ENCODE measurements around the gene HOXD9. TPM values are rescaled to one million over a fixed set of nuclear protein-coding genes. Genes with fewer than 3 reads are reported as not detected.

Gene HOXD9
- polyA plus RNA-seq, 1 donor, result 0.88 TPM

- no peaks in the 10 kb centered on the region for H3K36me3 ChIP-seq (ENCODE audit: control insufficient read depth, insufficient read depth, low read length)
- H3K9me3 ChIP-seq (ENCODE audit: control insufficient read depth, low read depth, low read length), result peaks cover 3% of the 10 kb centered on the region
- H3K4me1 ChIP-seq (ENCODE audit: control insufficient read depth, insufficient read depth, low read length), result peaks cover 2% of the 10 kb centered on the region
- peaks cover 95% of the 10 kb centered on the region for H3K27me3 ChIP-seq (ENCODE audit: control insufficient read depth, insufficient read depth, low read length)
- H3K27ac ChIP-seq (ENCODE audit: low read length), result peak overlapping the region; percentile 56
- no peak for DNase-seq
- H3K4me3 ChIP-seq (ENCODE audit: low read length), result no peak overlapping the region
These were observed 12.5 kb downstream of the HOXD9 start for GRCh38 chr2:176135035-176135440.

GRCh38 chr2:176136374-176137251 lies 14.1 kb downstream of the HOXD9 start:
- no CpG with 5 or more reads among the region's 71 CpGs for WGBS (ENCODE audit: insufficient coverage, low lambda C conversion rate)
- peak in 1 of 2 donors; percentile 54 for DNase-seq
- H3K9me3 ChIP-seq (ENCODE audit: control insufficient read depth, low read depth, low read length), result peaks cover 6% of the 10 kb centered on the region
- H3K4me3 ChIP-seq (ENCODE audit: low read length), result peak overlapping the region; percentile 55
- H3K4me1 ChIP-seq (ENCODE audit: control insufficient read depth, insufficient read depth, low read length), result peaks cover 5% of the 10 kb centered on the region
- H3K36me3 ChIP-seq (ENCODE audit: control insufficient read depth, insufficient read depth, low read length), result no peaks in the 10 kb centered on the region
- peak overlapping the region; percentile 56 for H3K27ac ChIP-seq (ENCODE audit: low read length)
- H3K27me3 ChIP-seq (ENCODE audit: control insufficient read depth, insufficient read depth, low read length), result peaks cover 93% of the 10 kb centered on the region

- DNase-seq, result no peak
- Histone ChIP-seq H3K4me1 (ENCODE audit: control insufficient read depth, insufficient read depth, low read length) (peaks cover 5% of the 10 kb centered on the region), H3K9me3 (ENCODE audit: control insufficient read depth, low read depth, low read length) (peaks cover 6% of the 10 kb centered on the region), H3K4me3 (ENCODE audit: low read length) (peak overlapping the region; percentile 55), H3K27ac (ENCODE audit: low read length) (peak overlapping the region; percentile 55), H3K27me3 (ENCODE audit: control insufficient read depth, insufficient read depth, low read length) (peaks cover 88% of the 10 kb centered on the region), H3K36me3 (ENCODE audit: control insufficient read depth, insufficient read depth, low read length) (no peaks in the 10 kb centered on the region)
- no CpG with 5 or more reads among the region's 2 CpGs for WGBS (ENCODE audit: insufficient coverage, low lambda C conversion rate)
These were observed 14.7 kb downstream of the HOXD9 start for GRCh38 chr2:176137252-176137580.

GRCh38 chr2:176137906-176138305 lies 15.4 kb downstream of the HOXD9 start:
- Histone ChIP-seq H3K27me3 (ENCODE audit: control insufficient read depth, insufficient read depth, low read length) (peaks cover 84% of the 10 kb centered on the region), H3K9me3 (ENCODE audit: control insufficient read depth, low read depth, low read length) (peaks cover 6% of the 10 kb centered on the region), H3K4me1 (ENCODE audit: control insufficient read depth, insufficient read depth, low read length) (peaks cover 3% of the 10 kb centered on the region), H3K27ac (ENCODE audit: low read length) (peak overlapping the region; percentile 55), H3K36me3 (ENCODE audit: control insufficient read depth, insufficient read depth, low read length) (no peaks in the 10 kb centered on the region), H3K4me3 (ENCODE audit: low read length) (peak overlapping the region; percentile 55)
- DNase-seq, result no peak
- no CpG with 5 or more reads among the region's 8 CpGs for WGBS (ENCODE audit: insufficient coverage, low lambda C conversion rate)

- peaks cover 6% of the 10 kb centered on the region for H3K9me3 ChIP-seq (ENCODE audit: control insufficient read depth, low read depth, low read length)
- peaks cover 3% of the 10 kb centered on the region for H3K4me1 ChIP-seq (ENCODE audit: control insufficient read depth, insufficient read depth, low read length)
- WGBS (ENCODE audit: insufficient coverage, low lambda C conversion rate), result 0% methylated on average over 1 of the region's 14 CpGs
- H3K27me3 ChIP-seq (ENCODE audit: control insufficient read depth, insufficient read depth, low read length), result peaks cover 84% of the 10 kb centered on the region
- peak overlapping the region; percentile 55 for H3K27ac ChIP-seq (ENCODE audit: low read length)
- no peaks in the 10 kb centered on the region for H3K36me3 ChIP-seq (ENCODE audit: control insufficient read depth, insufficient read depth, low read length)
- H3K4me3 ChIP-seq (ENCODE audit: low read length), result peak overlapping the region; percentile 14
- no peak for DNase-seq
These were observed 16.0 kb downstream of the HOXD9 start for GRCh38 chr2:176138526-176138922.

GRCh38 chr2:176138923-176139660 lies 16.6 kb downstream of the HOXD9 start:
- Histone ChIP-seq H3K27ac (ENCODE audit: low read length) (peak overlapping the region; percentile 55), H3K36me3 (ENCODE audit: control insufficient read depth, insufficient read depth, low read length) (no peaks in the 10 kb centered on the region), H3K27me3 (ENCODE audit: control insufficient read depth, insufficient read depth, low read length) (peaks cover 84% of the 10 kb centered on the region), H3K4me3 (ENCODE audit: low read length) (no peak overlapping the region), H3K4me1 (ENCODE audit: control insufficient read depth, insufficient read depth, low read length) (peaks cover 3% of the 10 kb centered on the region), H3K9me3 (ENCODE audit: control insufficient read depth, low read depth, low read length) (peaks cover 6% of the 10 kb centered on the region)
- DNase-seq, result no peak
- no CpG with 5 or more reads among the region's 28 CpGs for WGBS (ENCODE audit: insufficient coverage, low lambda C conversion rate)

GRCh38 chr2:176139661-176140512 lies 17.4 kb downstream of the HOXD9 start:
- Histone ChIP-seq H3K36me3 (ENCODE audit: control insufficient read depth, insufficient read depth, low read length) (no peaks in the 10 kb centered on the region), H3K9me3 (ENCODE audit: control insufficient read depth, low read depth, low read length) (peaks cover 6% of the 10 kb centered on the region), H3K27ac (ENCODE audit: low read length) (peak overlapping the region; percentile 28), H3K4me3 (ENCODE audit: low read length) (peak overlapping the region; percentile 49), H3K27me3 (ENCODE audit: control insufficient read depth, insufficient read depth, low read length) (peaks cover 77% of the 10 kb centered on the region), H3K4me1 (ENCODE audit: control insufficient read depth, insufficient read depth, low read length) (peaks cover 3% of the 10 kb centered on the region)
- no peak for DNase-seq
- WGBS (ENCODE audit: insufficient coverage, low lambda C conversion rate), result no CpG with 5 or more reads among the region's 41 CpGs

- peak; percentile 70 to 73 for DNase-seq
- peak overlapping the region; percentile 49 for H3K4me3 ChIP-seq (ENCODE audit: low read length)
- H3K9me3 ChIP-seq (ENCODE audit: control insufficient read depth, low read depth, low read length), result peaks cover 6% of the 10 kb centered on the region
- no peaks in the 10 kb centered on the region for H3K36me3 ChIP-seq (ENCODE audit: control insufficient read depth, insufficient read depth, low read length)
- H3K4me1 ChIP-seq (ENCODE audit: control insufficient read depth, insufficient read depth, low read length), result peaks cover 6% of the 10 kb centered on the region
- WGBS (ENCODE audit: insufficient coverage, low lambda C conversion rate), result no CpG with 5 or more reads among the region's 48 CpGs
- H3K27ac ChIP-seq (ENCODE audit: low read length), result peak overlapping the region; percentile 28
- peaks cover 77% of the 10 kb centered on the region for H3K27me3 ChIP-seq (ENCODE audit: control insufficient read depth, insufficient read depth, low read length)
These were observed 18.2 kb downstream of the HOXD9 start for GRCh38 chr2:176140513-176141317.

- no peak for DNase-seq
- WGBS (ENCODE audit: insufficient coverage, low lambda C conversion rate), result no CpG with 5 or more reads among the region's 2 CpGs
- Histone ChIP-seq H3K9me3 (ENCODE audit: control insufficient read depth, low read depth, low read length) (peaks cover 3% of the 10 kb centered on the region), H3K36me3 (ENCODE audit: control insufficient read depth, insufficient read depth, low read length) (no peaks in the 10 kb centered on the region), H3K4me3 (ENCODE audit: low read length) (no peak overlapping the region), H3K27ac (ENCODE audit: low read length) (no peak overlapping the region), H3K27me3 (ENCODE audit: control insufficient read depth, insufficient read depth, low read length) (peaks cover 76% of the 10 kb centered on the region), H3K4me1 (ENCODE audit: control insufficient read depth, insufficient read depth, low read length) (peaks cover 6% of the 10 kb centered on the region)
These were observed 19.8 kb downstream of the HOXD9 start for GRCh38 chr2:176142281-176142680.

Data from large intestine (tissue), 3 donors.